LNCaP clone FGC (cell line): ENCODE data around the gene ABCE1.

Experiments used
- DNase-seq: peaks from one replicate; pipeline ENCODE4 v3.0.0-alpha.2; 2011; ENCODE audit warnings: low read depth
- H3K4me3 ChIP-seq: 2 replicates; pipeline ENCODE4 v1.5.1; 2011; ENCODE audit warnings: mild to moderate bottlenecking, low read depth, low read length, control low read depth
- TF ChIP-seq, protein P1 (sequence below): IDR thresholded peaks from 2 replicates; pipeline ENCODE4 v1.5.1; 2012; ENCODE audit warnings: mild to moderate bottlenecking; ENCODE audit not compliant: control insufficient read depth, insufficient read depth; ENCODE audit errors: extremely low read depth

The ABCE1 gene

DNA sequence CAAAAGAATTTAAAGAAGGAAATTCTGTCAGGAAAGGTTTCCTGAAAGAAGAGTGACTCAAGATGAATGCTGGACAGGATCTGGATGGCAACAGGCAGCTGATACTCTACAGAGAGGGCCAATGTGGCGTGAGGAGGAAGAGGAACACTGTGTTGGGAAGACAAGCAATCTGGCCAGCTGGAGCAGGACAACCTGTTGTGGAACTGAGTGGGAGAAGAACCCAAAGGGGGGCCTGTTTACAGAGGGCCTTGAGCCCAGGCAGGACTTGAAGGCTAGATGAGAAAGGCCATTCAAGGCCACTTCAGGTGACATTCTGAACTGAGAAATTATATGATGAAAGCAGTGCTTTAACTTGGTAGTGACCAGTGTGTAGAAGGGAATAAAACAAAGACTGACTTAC, 73.8 kb downstream of the ABCE1 start:
- TF ChIP-seq, protein P1, sequence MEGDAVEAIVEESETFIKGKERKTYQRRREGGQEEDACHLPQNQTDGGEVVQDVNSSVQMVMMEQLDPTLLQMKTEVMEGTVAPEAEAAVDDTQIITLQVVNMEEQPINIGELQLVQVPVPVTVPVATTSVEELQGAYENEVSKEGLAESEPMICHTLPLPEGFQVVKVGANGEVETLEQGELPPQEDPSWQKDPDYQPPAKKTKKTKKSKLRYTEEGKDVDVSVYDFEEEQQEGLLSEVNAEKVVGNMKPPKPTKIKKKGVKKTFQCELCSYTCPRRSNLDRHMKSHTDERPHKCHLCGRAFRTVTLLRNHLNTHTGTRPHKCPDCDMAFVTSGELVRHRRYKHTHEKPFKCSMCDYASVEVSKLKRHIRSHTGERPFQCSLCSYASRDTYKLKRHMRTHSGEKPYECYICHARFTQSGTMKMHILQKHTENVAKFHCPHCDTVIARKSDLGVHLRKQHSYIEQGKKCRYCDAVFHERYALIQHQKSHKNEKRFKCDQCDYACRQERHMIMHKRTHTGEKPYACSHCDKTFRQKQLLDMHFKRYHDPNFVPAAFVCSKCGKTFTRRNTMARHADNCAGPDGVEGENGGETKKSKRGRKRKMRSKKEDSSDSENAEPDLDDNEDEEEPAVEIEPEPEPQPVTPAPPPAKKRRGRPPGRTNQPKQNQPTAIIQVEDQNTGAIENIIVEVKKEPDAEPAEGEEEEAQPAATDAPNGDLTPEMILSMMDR = no peak
- no peak for DNase-seq
- no peak overlapping the region for H3K4me3 ChIP-seq

DNA sequence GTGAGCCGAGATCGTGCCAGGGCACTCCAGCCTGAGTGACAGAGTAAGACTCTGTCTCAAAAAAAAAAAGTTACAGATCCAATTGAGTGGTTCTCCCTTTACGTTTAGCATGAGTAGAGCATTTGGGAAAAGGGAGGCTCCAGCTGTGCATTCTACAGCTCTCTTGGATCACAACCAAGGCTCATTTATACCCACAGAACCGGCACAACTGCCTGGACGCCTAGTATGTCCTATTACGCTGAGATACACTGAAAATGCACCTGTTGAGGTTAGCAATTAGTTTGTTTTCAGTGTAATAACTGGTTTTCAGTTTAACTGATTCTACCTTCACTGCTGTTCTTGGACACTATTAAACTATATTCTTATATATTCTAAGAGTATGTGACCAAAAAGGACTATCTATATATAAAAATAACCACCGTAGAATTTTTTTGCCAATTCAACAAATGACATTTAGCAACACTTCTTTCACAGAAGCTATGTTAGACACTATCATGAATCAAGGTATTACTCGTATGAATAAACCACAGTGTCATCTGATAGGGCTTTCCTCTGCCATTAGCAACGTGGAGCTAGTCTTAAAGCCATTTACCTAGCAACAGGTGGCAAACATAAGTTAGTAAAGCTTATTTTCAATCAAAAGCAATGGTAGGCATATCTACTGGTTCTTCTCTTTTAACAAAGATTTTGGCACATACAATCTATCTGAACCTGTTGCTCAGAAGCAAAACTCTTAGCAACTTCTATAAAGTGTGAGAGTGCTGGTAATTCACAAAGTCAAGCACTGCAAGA, 78.7 kb downstream of the ABCE1 start:
- peak; percentile 40 for DNase-seq
- H3K4me3 ChIP-seq = no peak overlapping the region
- TF ChIP-seq, protein P1 = no peak

DNA sequence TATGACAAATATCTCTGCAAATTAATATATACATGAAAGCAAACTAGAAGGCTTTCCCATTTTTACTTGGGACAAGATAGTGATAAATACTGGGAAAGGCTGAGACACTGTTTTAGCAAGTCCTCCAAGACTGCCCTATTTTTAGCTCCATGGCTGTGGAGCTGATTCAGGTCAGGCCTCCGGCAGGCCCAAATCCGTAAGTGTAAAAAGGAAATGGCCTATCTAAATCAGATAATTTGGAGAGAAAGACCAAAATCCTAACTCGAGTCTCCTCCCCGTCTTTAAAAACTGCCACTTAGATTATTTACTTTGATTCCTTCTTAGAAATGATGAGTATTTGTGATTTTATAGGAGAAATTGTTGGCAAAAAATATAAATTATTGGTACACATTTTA, 79.4 kb downstream of the ABCE1 start:
- DNase-seq = no peak
- TF ChIP-seq, protein P1 = no peak
- H3K4me3 ChIP-seq = no peak overlapping the region

DNA sequence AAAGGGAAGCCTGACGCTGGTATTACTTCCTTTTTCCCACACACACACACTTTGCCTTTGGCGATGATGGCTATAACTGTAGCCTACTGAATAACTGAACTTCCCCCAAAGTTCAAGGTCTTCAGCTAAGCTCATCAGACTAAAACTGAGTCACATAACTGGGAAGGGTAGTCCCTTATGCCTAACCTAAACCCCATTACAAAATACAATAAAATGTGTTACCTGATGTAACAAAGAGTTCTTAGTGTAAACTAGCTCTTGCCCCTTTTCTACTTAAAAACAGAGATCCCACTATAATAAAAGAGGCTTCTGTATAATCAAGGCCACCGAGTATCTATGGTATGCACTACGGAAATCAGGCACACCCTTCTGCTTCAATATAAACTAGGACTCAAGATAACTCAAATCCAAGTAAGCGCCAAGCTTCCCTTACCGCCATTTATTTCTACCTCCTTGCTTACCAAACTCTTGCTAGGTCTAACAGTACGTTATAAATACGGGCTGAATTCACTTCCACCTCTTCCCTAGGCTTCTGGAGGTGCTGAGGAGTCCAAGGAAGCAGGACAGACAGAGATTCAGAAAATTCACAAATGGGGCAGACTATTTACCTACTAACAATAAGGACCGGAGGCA, 79.9 kb downstream of the ABCE1 start:
- TF ChIP-seq, protein P1 = no peak
- H3K4me3 ChIP-seq = peak overlapping the region; percentile 77
- DNase-seq = no peak

DNA sequence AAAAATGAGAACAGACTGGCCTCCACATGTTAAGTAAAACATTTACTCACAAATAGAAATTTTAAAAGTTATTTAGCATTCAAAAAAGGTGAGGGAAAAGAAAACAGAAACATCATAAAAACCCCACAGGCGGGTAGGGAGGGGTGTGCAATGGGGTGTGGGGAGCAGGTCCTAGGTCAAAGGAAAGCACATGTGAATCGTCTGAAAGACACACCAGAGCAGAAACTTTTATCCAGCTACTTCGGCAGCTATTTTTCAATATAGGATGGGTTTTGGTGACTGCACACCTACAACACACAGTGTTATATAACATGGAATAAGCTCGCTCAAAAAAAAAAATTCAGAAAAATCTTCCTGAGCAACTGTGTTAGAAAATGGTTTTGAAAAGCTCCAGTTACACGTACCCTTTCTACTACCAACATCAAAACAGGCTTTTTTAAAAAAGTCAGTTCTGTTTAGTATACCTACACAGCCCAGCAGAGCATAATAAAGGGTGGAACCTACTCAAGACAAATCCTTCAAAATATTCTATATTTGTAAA, 80.7 kb downstream of the ABCE1 start:
- TF ChIP-seq, protein P1 = no peak
- no peak for DNase-seq
- peak overlapping the region; percentile 77 for H3K4me3 ChIP-seq
